ENCODE results near the gene IER3IP1. TPM values are rescaled to one million over a fixed set of nuclear protein-coding genes. Genes with fewer than 3 reads are reported as not detected.
"Not testable (repeated sequence)": the region's sequence is repeated elsewhere in the genome, so short reads cannot be mapped to it uniquely, and the experiment has no call there.

The IER3IP1 gene
- total RNA-seq, 1 donor from 2014 or later = 6.4 TPM

GRCh38 chr18:47184419-47185050 lies 8.4 kb upstream of the IER3IP1 start:
- no peak for TF ChIP-seq POLR2A (IDR thresholded peaks at IDR 0.05)
- TF ChIP-seq CTCF (IDR thresholded peaks at IDR 0.05) = no peak
- no peak for TF ChIP-seq POLR2AphosphoS5 (IDR thresholded peaks at IDR 0.05; ENCODE audit: insufficient read depth in 1 of 2, low read depth in 1 of 2)
- H3K27ac ChIP-seq = no peak overlapping the region
- H3K4me1 ChIP-seq = no peaks in the 10 kb centered on the region
- intact Hi-C loops (cut with DNase I) = no loop called here
- DNase-seq (ENCODE audit: extremely low spot score in 2 of 2) = no peak
- H3K27me3 ChIP-seq = no peaks in the 10 kb centered on the region
- no peak overlapping the region for H3K4me3 ChIP-seq
- H3K36me3 ChIP-seq = no peaks in the 10 kb centered on the region
- H3K9me3 ChIP-seq = no peaks in the 10 kb centered on the region

- intact Hi-C loops (cut with DNase I); H3K4me3 ChIP-seq; H3K9me3 ChIP-seq; H3K27ac ChIP-seq; H3K4me1 ChIP-seq; DNase-seq (ENCODE audit: extremely low spot score in 2 of 2); H3K27me3 ChIP-seq; H3K36me3 ChIP-seq: not testable (repeated sequence)
Observed at GRCh38 chr18:47182156-47182555, 6.0 kb upstream of the IER3IP1 start.

- no peak overlapping the region for H3K4me3 ChIP-seq
- no peak for DNase-seq (ENCODE audit: extremely low spot score in 2 of 2)
- no peaks in the 10 kb centered on the region for H3K9me3 ChIP-seq
- H3K4me1 ChIP-seq = no peaks in the 10 kb centered on the region
- no peak overlapping the region for H3K27ac ChIP-seq
- TF ChIP-seq POLR2AphosphoS5 (IDR thresholded peaks at IDR 0.05; ENCODE audit: insufficient read depth in 1 of 2, low read depth in 1 of 2) (no peak), POLR2A (IDR thresholded peaks at IDR 0.05) (no peak), CTCF (IDR thresholded peaks at IDR 0.05) (no peak)
- H3K36me3 ChIP-seq = no peaks in the 10 kb centered on the region
- intact Hi-C loops (cut with DNase I) = no loop called here
- no peaks in the 10 kb centered on the region for H3K27me3 ChIP-seq
Observed at GRCh38 chr18:47180765-47181164, 4.6 kb upstream of the IER3IP1 start.

- Histone ChIP-seq H3K27me3 (no peaks in the 10 kb centered on the region), H3K4me1 (peaks cover 8% of the 10 kb centered on the region), H3K27ac (no peak overlapping the region), H3K4me3 (no peak overlapping the region), H3K9me3 (no peaks in the 10 kb centered on the region), H3K36me3 (no peaks in the 10 kb centered on the region)
- no peak for DNase-seq (ENCODE audit: extremely low spot score in 2 of 2)
- intact Hi-C loops (cut with DNase I) = no loop called here
- TF ChIP-seq POLR2A (IDR thresholded peaks at IDR 0.05) = no peak
- no peak for TF ChIP-seq CTCF (IDR thresholded peaks at IDR 0.05)
- no peak for TF ChIP-seq POLR2AphosphoS5 (IDR thresholded peaks at IDR 0.05; ENCODE audit: insufficient read depth in 1 of 2, low read depth in 1 of 2)
Observed at GRCh38 chr18:47179520-47179919, 3.4 kb upstream of the IER3IP1 start.

- Histone ChIP-seq H3K27me3 (no peaks in the 10 kb centered on the region), H3K27ac (peak overlapping the region; percentile 82), H3K36me3 (no peaks in the 10 kb centered on the region), H3K4me1 (peaks cover 27% of the 10 kb centered on the region), H3K9me3 (no peaks in the 10 kb centered on the region), H3K4me3 (peak overlapping the region; percentile 77 to 93)
- intact Hi-C loops (cut with DNase I) = no loop called here
- no peak for DNase-seq (ENCODE audit: extremely low spot score in 2 of 2)
- TF ChIP-seq CTCF (IDR thresholded peaks at IDR 0.05) (no peak), POLR2AphosphoS5 (IDR thresholded peaks at IDR 0.05; ENCODE audit: insufficient read depth in 1 of 2, low read depth in 1 of 2) (no peak), POLR2A (IDR thresholded peaks at IDR 0.05) (no peak)
Observed at GRCh38 chr18:47175283-47175897, 774 bp downstream of the IER3IP1 start.
